Psoas muscle (tissue), 8 donors: ENCODE measurements around the gene BTBD9. TPM values are rescaled to one million over a fixed set of nuclear protein-coding genes. Genes with fewer than 3 reads are reported as not detected.
A peak's percentile ranks its signal among the peaks of the same experiment; 100 is the strongest.

ENCODE experiments used
- ATAC-seq, 4 donors: fragments of 200-7000 bp; cut with Tn5 transposase; one replicate each; pipeline ENCODE4 v1.9.1; 2020; ENCODE audit warnings: moderate library complexity in 3 of 4, mild to moderate bottlenecking in 2 of 4
- DNase-seq, 2 donors: peaks; one replicate each; pipeline ENCODE4 v3.0.0-alpha.2; 2020
- H3K27ac ChIP-seq: fragments of 200-600 bp; one replicate; pipeline ENCODE4 v1.8.0; 2022
- H3K27me3 ChIP-seq, 3 donors: fragments of 200-600 bp in 1 of 3; one replicate each; pipeline versions ENCODE4 v1.6.1 to v1.8.0; 2013 to 2022; ENCODE audit warnings: low read length in 2 of 3, mild to moderate bottlenecking in 2 of 3, moderate library complexity in 1 of 3; ENCODE audit not compliant: insufficient read depth in 3 of 3
- H3K36me3 ChIP-seq, 2 donors: fragments of 200-600 bp in 1 of 2; one replicate each; pipeline versions ENCODE4 v1.6.1 to v1.8.0; 2013 to 2022; ENCODE audit warnings: low read depth in 1 of 2, mild to moderate bottlenecking in 1 of 2, moderate library complexity in 1 of 2; ENCODE audit not compliant: insufficient read depth in 1 of 2
- H3K4me1 ChIP-seq: fragments of 200-600 bp; one replicate; pipeline ENCODE4 v1.8.0; 2022
- H3K4me3 ChIP-seq: fragments of 200-600 bp; one replicate; pipeline ENCODE4 v1.8.0; 2022; ENCODE audit warnings: mild to moderate bottlenecking
- H3K9me3 ChIP-seq: fragments of 200-600 bp; one replicate; pipeline ENCODE4 v1.8.0; 2022
- WGBS, 3 donors: extraction: QIAGEN DNeasy Blood & Tissue Kit; methylation state at CpG; one replicate each; pipeline versions ENCODE4 v1.1.6 to v1.1.7; 2013; 5-methylcytosine and 5-hydroxymethylcytosine counted together
- intact Hi-C, 2 donors: fragments of 100-400 bp; cut with DNase I; formaldehyde crosslinking; loops; one replicate each; pipeline versions ENCODE4 v1.11.0 to v1.14.2; 2022
- polyA plus RNA-seq, 3 donors: library from polyadenylated mRNA; stranded (reverse); fragments of 200-250 nt; gene quantifications; one replicate each; pipeline ENCODE4 v1.2.3, GENCODE V29; 2013
- total RNA-seq, 4 donors: library from RNA; stranded (reverse); fragmentation: NEBNext Ultra II Directional in 2 of 4; extraction: Animal tissue kit (Norgen Biotek cat#: 25700) in 2 of 4; gene quantifications; one replicate each; pipeline versions ENCODE4 v1.2.1 to v1.2.4, GENCODE V29; 2021 to 2023
- TF ChIP-seq, protein P1 (sequence below): fragments of 200-600 bp; IDR thresholded peaks from one replicate; pipeline ENCODE4 v1.8.0; 2022; ENCODE audit warnings: antibody characterized with exemption
- donor health status: healthy with polysubstance abuse.
- donor health status: DM: no; HTN: no; CAD: no; lungs with moderate emphysema.
- donor health status: Bipolar disorder and iron deficiency.
- donor health status: healthy.
- donor health status: DM: yes; HTN: yes; CAD: no.
- donor health status: DM: no; HTN: no; CAD: no.
- donor health status: DM: no; HTN: no; CAD: no.
- donor health status: DM: yes; HTN: yes; CAD: no.

BTBD9 gene
- total and polyA plus RNA-seq, 7 donors, result 2.3 to 10.9 (median 8.4) TPM

DNA sequence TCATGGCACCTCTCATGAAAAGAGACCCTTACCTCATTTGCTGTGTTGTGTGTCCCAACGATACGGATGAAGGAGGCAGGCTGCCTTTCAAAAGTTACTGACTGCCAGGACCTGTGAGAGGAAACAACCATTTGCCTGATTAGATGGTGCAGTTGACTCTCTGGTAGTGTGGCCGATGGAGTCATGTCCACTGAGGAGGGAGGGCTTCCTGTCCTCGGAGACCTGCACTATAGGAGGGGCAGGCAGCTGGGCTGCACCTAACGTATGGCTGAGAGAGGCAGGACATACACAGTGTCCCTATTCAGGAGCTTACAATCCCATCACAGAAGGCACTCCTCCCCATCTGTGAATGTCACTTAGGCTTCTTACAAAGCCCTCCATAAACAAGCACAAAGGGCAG lies 447.2 kb downstream of the BTBD9 start:
- 73 to 88% (median 75%) methylated on average over 5 of the region's 5 CpGs for WGBS, 3 donors
- H3K4me3 ChIP-seq, result no peak overlapping the region
- no peaks in the 10 kb centered on the region for H3K9me3 ChIP-seq
- no peaks in the 10 kb centered on the region for H3K27me3 ChIP-seq
- no peak overlapping the region for H3K27ac ChIP-seq
- no peaks in the 10 kb centered on the region for H3K36me3 ChIP-seq
- no peaks in the 10 kb centered on the region for H3K4me1 ChIP-seq
- ATAC-seq (no peak), DNase-seq (no peak)
- intact Hi-C loops, result no loop called here
- TF ChIP-seq, protein P1, sequence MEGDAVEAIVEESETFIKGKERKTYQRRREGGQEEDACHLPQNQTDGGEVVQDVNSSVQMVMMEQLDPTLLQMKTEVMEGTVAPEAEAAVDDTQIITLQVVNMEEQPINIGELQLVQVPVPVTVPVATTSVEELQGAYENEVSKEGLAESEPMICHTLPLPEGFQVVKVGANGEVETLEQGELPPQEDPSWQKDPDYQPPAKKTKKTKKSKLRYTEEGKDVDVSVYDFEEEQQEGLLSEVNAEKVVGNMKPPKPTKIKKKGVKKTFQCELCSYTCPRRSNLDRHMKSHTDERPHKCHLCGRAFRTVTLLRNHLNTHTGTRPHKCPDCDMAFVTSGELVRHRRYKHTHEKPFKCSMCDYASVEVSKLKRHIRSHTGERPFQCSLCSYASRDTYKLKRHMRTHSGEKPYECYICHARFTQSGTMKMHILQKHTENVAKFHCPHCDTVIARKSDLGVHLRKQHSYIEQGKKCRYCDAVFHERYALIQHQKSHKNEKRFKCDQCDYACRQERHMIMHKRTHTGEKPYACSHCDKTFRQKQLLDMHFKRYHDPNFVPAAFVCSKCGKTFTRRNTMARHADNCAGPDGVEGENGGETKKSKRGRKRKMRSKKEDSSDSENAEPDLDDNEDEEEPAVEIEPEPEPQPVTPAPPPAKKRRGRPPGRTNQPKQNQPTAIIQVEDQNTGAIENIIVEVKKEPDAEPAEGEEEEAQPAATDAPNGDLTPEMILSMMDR, result no peak

- WGBS, 3 donors, result 83 to 94% (median 87%) methylated on average over 9 of the region's 9 CpGs
- Histone ChIP-seq H3K27me3 (no peaks in the 10 kb centered on the region), H3K4me3 (no peak overlapping the region), H3K36me3 (no peaks in the 10 kb centered on the region), H3K4me1 (no peaks in the 10 kb centered on the region), H3K27ac (no peak overlapping the region), H3K9me3 (no peaks in the 10 kb centered on the region)
- intact Hi-C loops, result no loop called here
- TF ChIP-seq, protein P1, result no peak
- no peak for ATAC-seq
- DNase-seq, result no peak
Observed at GRCh38 chr6:38192011-38192410, 447.7 kb downstream of the BTBD9 start.

GRCh38 chr6:38191418-38191817 lies 448.3 kb downstream of the BTBD9 start:
- Histone ChIP-seq H3K27me3 (no peaks in the 10 kb centered on the region), H3K9me3 (no peaks in the 10 kb centered on the region), H3K4me1 (no peaks in the 10 kb centered on the region), H3K4me3 (no peak overlapping the region), H3K36me3 (no peaks in the 10 kb centered on the region), H3K27ac (no peak overlapping the region)
- TF ChIP-seq, protein P1, result no peak
- intact Hi-C loops, result no loop called here
- WGBS, 3 donors, result 90 to 91% (median 91%) methylated on average over 9 of the region's 9 CpGs
- DNase-seq (no peak), ATAC-seq (no peak)

- ATAC-seq (peak in 1 of 4 donors; percentile 25), DNase-seq (no peak)
- intact Hi-C loops, result no loop called here
- Histone ChIP-seq H3K36me3 (no peaks in the 10 kb centered on the region), H3K27me3 (no peaks in the 10 kb centered on the region), H3K4me3 (no peak overlapping the region), H3K27ac (no peak overlapping the region), H3K9me3 (no peaks in the 10 kb centered on the region), H3K4me1 (no peaks in the 10 kb centered on the region)
- TF ChIP-seq, protein P1, result no peak
- WGBS, 3 donors, result 79 to 91% (median 82%) methylated on average over 14 of the region's 14 CpGs
Observed at GRCh38 chr6:38188677-38189335, 450.9 kb downstream of the BTBD9 start.
